T-helper 22 cell (primary cell): ENCODE measurements around the gene ADAP1.

Experiments used
- DNase-seq: peaks from one replicate; pipeline ENCODE4 v3.0.0-alpha.2; 2020; ENCODE audit warnings: low read depth

The ADAP1 gene

DNA sequence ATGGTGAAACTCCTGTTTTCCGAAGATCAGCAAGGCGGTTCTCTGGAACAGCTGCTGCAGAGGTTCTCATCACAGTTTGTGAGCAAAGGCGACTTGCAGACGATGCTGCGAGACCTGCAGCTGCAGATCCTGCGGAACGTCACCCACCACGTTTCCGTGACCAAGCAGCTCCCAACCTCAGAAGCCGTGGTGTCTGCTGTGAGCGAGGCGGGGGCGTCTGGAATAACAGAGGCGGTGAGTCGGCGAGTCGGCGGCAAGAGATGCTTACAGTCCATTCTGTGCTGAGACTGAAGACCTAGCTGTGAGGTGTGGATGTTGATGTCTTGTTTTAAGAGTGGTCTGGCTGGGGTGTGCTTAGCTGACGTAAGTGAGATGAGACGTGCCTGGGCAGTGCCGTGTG, 94.3 kb downstream of the ADAP1 start:
- no peak for DNase-seq

DNA sequence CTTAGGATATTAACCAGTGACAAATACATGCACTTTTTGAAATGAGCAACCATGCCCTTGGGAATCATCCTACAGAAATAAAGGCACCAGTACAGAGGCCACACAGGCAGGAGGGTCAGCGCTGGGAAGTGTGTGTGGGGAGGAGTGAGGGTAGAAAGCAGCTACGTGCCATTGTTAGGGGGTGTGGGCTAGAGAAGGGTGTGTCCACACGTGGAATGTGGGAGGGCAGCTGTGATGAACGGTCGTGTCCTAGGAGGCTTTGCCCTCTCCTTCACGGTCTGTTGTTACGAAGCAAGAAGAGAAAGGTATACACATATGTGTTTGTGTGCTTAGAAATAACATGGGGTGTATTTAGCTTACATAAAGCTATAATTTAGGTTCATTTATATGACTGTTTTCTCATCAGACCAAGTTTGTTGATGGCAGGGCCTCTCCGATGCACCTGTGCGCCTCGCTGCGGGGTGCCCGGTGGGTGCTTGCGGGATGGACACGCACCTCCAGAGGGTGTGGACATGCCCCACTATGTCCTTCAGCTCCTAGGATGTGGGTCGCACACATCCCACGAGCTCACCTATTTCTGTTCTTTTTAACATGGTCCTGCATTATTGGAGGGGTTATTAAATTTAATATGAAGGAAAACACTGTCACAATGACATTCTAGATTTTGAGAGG, 95.0 kb downstream of the ADAP1 start:
- DNase-seq: no peak

DNA sequence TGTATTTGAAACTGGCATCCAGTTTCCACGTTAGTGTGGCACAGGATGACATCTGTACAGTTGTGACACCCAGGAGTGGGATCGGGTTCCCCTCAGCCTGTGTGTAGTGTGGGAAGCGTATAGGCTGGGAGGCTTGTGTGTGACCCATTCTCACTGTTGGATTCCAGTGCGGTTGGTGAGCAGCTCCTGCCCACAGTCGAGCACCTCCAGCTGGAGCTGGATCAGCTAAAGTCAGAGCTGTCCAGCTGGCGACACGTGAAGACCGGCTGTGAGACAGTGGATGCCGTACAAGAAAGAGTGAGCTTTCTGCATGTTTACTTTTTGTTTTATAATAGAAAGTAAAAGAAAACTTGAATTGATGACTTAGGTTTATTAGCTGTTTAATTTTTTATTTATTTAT, 96.8 kb downstream of the ADAP1 start:
- no peak for DNase-seq

- no peak for DNase-seq
These were observed 97.9 kb downstream of the ADAP1 start for GRCh38 chr7:856444-857095.

- no peak for DNase-seq
These were observed 98.7 kb downstream of the ADAP1 start for GRCh38 chr7:855686-856369.

GRCh38 chr7:854118-854775, 100.2 kb downstream of the ADAP1 start:
- DNase-seq: no peak

DNA sequence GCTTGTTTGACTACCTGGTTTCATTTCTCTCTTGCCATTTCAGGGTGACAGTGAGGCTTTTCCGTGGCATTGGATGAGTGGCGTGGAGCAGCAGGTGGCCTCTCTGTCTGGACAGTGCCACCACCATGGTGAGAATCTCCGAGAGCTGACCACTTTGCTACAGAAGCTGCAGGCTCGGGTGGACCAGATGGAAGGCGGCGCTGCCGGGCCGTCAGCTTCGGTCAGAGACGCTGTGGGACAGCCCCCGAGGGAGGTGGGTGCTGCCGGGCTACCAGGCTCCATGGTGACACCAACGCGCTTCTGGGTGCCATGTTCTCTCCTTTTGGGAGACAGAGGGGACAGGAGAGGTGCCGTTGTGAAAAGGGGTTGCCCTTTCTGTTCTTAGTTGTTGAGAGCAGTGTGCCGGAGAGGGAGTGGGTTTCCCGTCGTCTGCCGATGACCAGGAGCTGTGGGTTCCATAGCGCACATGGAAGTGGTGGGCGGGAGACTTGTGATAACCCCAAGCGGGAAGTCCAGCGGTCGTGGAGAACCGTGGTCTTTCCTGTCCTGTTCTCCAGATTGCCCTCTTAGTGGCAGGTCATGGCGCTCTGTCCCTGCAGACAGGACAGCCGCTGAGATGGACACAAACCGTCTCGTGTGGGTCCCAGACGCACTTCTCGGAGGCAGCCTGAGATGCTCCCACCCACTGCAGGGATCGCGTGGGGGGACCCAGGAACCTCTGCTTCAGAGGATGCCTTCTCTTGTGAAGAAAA, 100.9 kb downstream of the ADAP1 start:
- no peak for DNase-seq

- no peak for DNase-seq
These were observed 103.3 kb downstream of the ADAP1 start for GRCh38 chr7:851204-851603.

GRCh38 chr7:849781-850180, 104.7 kb downstream of the ADAP1 start:
- DNase-seq: no peak

GRCh38 chr7:849145-849544, 105.3 kb downstream of the ADAP1 start:
- no peak for DNase-seq
